Thyroid gland (tissue), 4 donors: ENCODE measurements around the gene PPIL1.

Source experiments
- CTCF ChIP-seq, 6 experiments: fragments of 200-600 bp in 3 of 6; fragments of 450-650 bp in 3 of 6; sonication (generic) in 3 of 6; IDR thresholded peaks; one replicate each; pipeline ENCODE4 v1.5.1; 2016 to 2019; ENCODE audit warnings: antibody characterized with exemption in 6 of 6, mild to moderate bottlenecking in 2 of 6, inconsistent platforms in 1 of 6, moderate library complexity in 1 of 6
- POLR2A ChIP-seq, 2 donors: fragments of 450-650 bp; IDR thresholded peaks; one replicate each; pipeline ENCODE4 v1.6.1; 2017; ENCODE audit warnings: antibody characterized with exemption in 2 of 2, mild to moderate bottlenecking in 2 of 2, moderate library complexity in 1 of 2

- TF ChIP-seq CTCF (IDR thresholded peaks at IDR 0.05) (no peak), POLR2A (IDR thresholded peaks at IDR 0.05) (no peak)
Observed at GRCh38 chr6:36904114-36904513, 29.5 kb upstream of the PPIL1 start.
